SK-N-SH (cell line): ENCODE measurements around the gene KLK11.

Source experiments
- EP300 ChIP-seq, 2 experiments: IDR thresholded peaks; 2 replicates each; pipeline versions ENCODE4 v1.4.0 to v1.6.1; 2012; ENCODE audit warnings: borderline replicate concordance in 1 of 2, low read depth in 1 of 2, low read length in 1 of 2
- FOXM1 ChIP-seq: IDR thresholded peaks from 2 replicates; pipeline ENCODE4 v1.4.0; 2012; ENCODE audit warnings: low read depth, mild to moderate bottlenecking
- GABPA ChIP-seq: IDR thresholded peaks from 2 replicates; pipeline ENCODE4 v1.4.0; 2012; ENCODE audit warnings: low read depth, mild to moderate bottlenecking
- JUND ChIP-seq: IDR thresholded peaks from 2 replicates; pipeline ENCODE4 v1.4.0; 2012
- POLR2AphosphoS5 ChIP-seq: IDR thresholded peaks from 2 replicates; pipeline ENCODE4 v1.6.1; 2012; ENCODE audit warnings: low read depth, low read length
- RAD21 ChIP-seq: IDR thresholded peaks from 2 replicates; pipeline ENCODE4 v1.6.1; 2012; ENCODE audit warnings: mild to moderate bottlenecking, low read length
- RFX5 ChIP-seq: IDR thresholded peaks from 2 replicates; pipeline ENCODE4 v1.6.1; 2012; ENCODE audit warnings: mild to moderate bottlenecking, improper control_type of control experiment, low read length
- TAF1 ChIP-seq: IDR thresholded peaks from 2 replicates; pipeline ENCODE4 v1.6.1; 2012; ENCODE audit warnings: low read depth, mild to moderate bottlenecking, low read length, moderate library complexity, borderline replicate concordance
- TF ChIP-seq, protein P1 (sequence below): fragments of 200-600 bp; sonication (generic); IDR thresholded peaks from 2 replicates; pipeline ENCODE4 v1.6.1; 2017; ENCODE audit warnings: antibody characterized with exemption, mild to moderate bottlenecking, moderate library complexity
- TF ChIP-seq, protein P2 (sequence below): IDR thresholded peaks from 2 replicates; pipeline ENCODE4 v1.4.0; 2012; ENCODE audit warnings: low read depth, borderline replicate concordance
- TF ChIP-seq, protein P3 (sequence below): IDR thresholded peaks from 2 replicates; pipeline ENCODE4; 2012

DNA sequence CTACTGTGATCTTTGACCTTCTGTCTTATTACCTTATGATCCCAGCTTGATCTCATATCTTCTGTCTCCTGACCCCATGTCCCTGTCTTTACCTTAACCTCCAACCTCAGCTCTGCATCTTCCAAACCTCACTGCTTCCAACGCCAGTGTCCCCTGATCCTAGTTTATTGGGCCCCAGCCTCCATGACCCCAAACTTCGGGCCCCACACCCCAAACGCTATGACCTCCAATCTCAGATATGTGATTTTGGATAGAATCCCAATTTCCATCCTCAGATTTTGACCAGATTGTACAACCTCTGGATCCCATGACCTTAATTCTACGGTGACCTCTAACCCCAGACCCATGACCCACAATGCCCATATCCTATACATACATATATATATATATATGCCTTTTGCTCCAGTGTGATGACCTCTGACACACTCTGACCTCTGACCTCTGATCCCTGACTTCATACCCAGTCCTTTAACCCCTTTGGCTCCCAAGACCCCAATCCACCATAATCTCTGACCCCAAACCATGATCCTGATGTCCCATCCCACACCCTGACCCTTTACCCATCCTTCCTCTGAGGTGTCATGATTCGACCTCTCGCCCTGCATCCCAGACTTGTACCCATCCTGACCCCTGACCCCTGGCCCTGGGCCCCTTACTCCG, 4.9 kb upstream of the KLK11 start:
- TF ChIP-seq, protein P1, sequence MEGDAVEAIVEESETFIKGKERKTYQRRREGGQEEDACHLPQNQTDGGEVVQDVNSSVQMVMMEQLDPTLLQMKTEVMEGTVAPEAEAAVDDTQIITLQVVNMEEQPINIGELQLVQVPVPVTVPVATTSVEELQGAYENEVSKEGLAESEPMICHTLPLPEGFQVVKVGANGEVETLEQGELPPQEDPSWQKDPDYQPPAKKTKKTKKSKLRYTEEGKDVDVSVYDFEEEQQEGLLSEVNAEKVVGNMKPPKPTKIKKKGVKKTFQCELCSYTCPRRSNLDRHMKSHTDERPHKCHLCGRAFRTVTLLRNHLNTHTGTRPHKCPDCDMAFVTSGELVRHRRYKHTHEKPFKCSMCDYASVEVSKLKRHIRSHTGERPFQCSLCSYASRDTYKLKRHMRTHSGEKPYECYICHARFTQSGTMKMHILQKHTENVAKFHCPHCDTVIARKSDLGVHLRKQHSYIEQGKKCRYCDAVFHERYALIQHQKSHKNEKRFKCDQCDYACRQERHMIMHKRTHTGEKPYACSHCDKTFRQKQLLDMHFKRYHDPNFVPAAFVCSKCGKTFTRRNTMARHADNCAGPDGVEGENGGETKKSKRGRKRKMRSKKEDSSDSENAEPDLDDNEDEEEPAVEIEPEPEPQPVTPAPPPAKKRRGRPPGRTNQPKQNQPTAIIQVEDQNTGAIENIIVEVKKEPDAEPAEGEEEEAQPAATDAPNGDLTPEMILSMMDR = no peak
- TF ChIP-seq FOXM1 (no peak), POLR2AphosphoS5 (no peak), RAD21 (no peak), JUND (no peak), EP300 (IDR thresholded peaks at IDR 0.05; ENCODE audit: borderline replicate concordance in 1 of 2, low read depth in 1 of 2, low read length in 1 of 2) (no peak), GABPA (no peak), RFX5 (no peak), TAF1 (no peak)
- TF ChIP-seq, protein P2, sequence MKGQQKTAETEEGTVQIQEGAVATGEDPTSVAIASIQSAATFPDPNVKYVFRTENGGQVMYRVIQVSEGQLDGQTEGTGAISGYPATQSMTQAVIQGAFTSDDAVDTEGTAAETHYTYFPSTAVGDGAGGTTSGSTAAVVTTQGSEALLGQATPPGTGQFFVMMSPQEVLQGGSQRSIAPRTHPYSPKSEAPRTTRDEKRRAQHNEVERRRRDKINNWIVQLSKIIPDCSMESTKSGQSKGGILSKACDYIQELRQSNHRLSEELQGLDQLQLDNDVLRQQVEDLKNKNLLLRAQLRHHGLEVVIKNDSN = no peak
- TF ChIP-seq, protein P3, sequence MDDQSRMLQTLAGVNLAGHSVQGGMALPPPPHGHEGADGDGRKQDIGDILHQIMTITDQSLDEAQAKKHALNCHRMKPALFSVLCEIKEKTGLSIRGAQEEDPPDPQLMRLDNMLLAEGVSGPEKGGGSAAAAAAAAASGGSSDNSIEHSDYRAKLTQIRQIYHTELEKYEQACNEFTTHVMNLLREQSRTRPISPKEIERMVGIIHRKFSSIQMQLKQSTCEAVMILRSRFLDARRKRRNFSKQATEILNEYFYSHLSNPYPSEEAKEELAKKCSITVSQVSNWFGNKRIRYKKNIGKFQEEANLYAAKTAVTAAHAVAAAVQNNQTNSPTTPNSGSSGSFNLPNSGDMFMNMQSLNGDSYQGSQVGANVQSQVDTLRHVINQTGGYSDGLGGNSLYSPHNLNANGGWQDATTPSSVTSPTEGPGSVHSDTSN = no peak
